Measurements from ENCODE around the gene GABARAPL2. TPM values are rescaled to one million over a fixed set of nuclear protein-coding genes. Genes with fewer than 3 reads are reported as not detected.

GABARAPL2 gene
- total and polyA plus RNA-seq, 2 experiments from 2014 or later: 47.8 to 130 TPM

DNA sequence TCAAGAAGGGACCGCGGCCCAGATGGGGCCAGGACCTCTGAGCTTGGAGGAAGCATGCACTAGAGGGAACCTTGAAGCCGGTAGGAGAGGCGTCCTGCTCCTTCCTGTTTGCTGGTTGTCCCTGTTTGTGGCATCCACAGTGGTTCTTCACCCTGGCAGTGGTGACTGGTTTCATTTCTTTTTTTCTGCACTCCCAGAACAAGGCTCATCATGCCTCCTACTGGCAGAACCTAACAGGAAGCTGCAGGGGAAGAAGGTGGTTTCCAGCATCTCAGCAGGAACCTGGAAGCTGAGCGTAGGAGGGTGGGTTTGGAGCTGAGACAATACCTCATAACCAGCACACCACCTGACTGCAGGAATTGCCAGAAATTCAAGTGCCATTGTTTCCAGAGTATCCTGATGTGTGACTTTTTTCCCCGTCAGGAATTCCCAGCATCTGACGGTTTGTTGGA lies 15.9 kb upstream of the GABARAPL2 start:
- peaks cover 5% of the 10 kb centered on the region for H3K27me3 Mint-ChIP-seq (ENCODE audit: insufficient read depth, low read depth, poor library complexity)
- H3K79me2 ChIP-seq (replicated peaks; ENCODE audit: insufficient read depth): no peaks in the 10 kb centered on the region; the same call in 1 of the 2 replicates
- ATAC-seq: peak; percentile 82

DNA sequence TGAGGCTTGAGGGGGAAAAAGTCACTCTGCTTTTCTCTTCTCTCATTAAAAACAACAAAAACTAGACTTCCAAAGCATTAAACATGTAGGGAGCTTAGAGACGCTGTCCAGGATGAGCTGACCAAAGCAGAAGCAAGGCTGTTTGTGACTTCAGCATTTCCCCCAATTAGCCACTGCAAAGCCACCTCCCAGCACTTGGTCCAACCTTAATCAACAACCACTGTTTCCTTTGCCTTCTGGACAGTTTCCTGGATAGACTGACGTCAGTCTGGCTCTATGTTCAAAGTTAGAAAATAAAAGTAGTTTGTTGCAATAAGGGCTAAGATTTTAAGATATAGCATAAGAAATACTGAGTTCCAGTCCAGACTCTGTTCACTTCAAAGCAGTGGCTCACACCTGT lies 13.2 kb upstream of the GABARAPL2 start:
- H3F3A ChIP-seq (replicated peaks; ENCODE audit: low read depth): no peaks in the 10 kb centered on the region
- DNase-seq (ENCODE audit: low spot score) (no peak), ATAC-seq (no peak)
- H3K9me2 ChIP-seq (ENCODE audit: insufficient read depth): no peaks in the 10 kb centered on the region
- H3K27me3 ChIP-seq (ENCODE audit: insufficient read depth): no peaks in the 10 kb centered on the region
- Mint-ChIP-seq H3K27ac (no peak overlapping the region), H3K4me3 (no peak overlapping the region), H3K27me3 (ENCODE audit: insufficient read depth, low read depth, poor library complexity) (peaks cover 9% of the 10 kb centered on the region), H3K4me1 (peaks cover 13% of the 10 kb centered on the region; the same call in 2 of the 3 replicates), H3K36me3 (ENCODE audit: low read depth) (no peaks in the 10 kb centered on the region), H3K9me3 (no peaks in the 10 kb centered on the region)
- peaks cover 8% of the 10 kb centered on the region for H3K4me1 ChIP-seq (ENCODE audit: insufficient read depth)
- H2AFZ ChIP-seq: no peak overlapping the region
- H3K27ac ChIP-seq (ENCODE audit: low read depth): no peak overlapping the region
- no peaks in the 10 kb centered on the region for H4K20me1 ChIP-seq (replicated peaks; ENCODE audit: insufficient read depth)
- H3K4me3 ChIP-seq: no peak overlapping the region
- no peaks in the 10 kb centered on the region; the same call in 1 of the 2 replicates for H3K79me2 ChIP-seq (replicated peaks; ENCODE audit: insufficient read depth)
- no peak overlapping the region for H3K4me2 ChIP-seq
- H3K36me3 ChIP-seq (ENCODE audit: insufficient read depth): no peaks in the 10 kb centered on the region
- TF ChIP-seq POLR2AphosphoS5 (IDR thresholded peaks at IDR 0.05; ENCODE audit: low read depth) (no peak), ZNF331 (CRISPR knock-in tag; IDR thresholded peaks at IDR 0.05; ENCODE audit: low read depth) (no peak)
- TF ChIP-seq, protein P1, sequence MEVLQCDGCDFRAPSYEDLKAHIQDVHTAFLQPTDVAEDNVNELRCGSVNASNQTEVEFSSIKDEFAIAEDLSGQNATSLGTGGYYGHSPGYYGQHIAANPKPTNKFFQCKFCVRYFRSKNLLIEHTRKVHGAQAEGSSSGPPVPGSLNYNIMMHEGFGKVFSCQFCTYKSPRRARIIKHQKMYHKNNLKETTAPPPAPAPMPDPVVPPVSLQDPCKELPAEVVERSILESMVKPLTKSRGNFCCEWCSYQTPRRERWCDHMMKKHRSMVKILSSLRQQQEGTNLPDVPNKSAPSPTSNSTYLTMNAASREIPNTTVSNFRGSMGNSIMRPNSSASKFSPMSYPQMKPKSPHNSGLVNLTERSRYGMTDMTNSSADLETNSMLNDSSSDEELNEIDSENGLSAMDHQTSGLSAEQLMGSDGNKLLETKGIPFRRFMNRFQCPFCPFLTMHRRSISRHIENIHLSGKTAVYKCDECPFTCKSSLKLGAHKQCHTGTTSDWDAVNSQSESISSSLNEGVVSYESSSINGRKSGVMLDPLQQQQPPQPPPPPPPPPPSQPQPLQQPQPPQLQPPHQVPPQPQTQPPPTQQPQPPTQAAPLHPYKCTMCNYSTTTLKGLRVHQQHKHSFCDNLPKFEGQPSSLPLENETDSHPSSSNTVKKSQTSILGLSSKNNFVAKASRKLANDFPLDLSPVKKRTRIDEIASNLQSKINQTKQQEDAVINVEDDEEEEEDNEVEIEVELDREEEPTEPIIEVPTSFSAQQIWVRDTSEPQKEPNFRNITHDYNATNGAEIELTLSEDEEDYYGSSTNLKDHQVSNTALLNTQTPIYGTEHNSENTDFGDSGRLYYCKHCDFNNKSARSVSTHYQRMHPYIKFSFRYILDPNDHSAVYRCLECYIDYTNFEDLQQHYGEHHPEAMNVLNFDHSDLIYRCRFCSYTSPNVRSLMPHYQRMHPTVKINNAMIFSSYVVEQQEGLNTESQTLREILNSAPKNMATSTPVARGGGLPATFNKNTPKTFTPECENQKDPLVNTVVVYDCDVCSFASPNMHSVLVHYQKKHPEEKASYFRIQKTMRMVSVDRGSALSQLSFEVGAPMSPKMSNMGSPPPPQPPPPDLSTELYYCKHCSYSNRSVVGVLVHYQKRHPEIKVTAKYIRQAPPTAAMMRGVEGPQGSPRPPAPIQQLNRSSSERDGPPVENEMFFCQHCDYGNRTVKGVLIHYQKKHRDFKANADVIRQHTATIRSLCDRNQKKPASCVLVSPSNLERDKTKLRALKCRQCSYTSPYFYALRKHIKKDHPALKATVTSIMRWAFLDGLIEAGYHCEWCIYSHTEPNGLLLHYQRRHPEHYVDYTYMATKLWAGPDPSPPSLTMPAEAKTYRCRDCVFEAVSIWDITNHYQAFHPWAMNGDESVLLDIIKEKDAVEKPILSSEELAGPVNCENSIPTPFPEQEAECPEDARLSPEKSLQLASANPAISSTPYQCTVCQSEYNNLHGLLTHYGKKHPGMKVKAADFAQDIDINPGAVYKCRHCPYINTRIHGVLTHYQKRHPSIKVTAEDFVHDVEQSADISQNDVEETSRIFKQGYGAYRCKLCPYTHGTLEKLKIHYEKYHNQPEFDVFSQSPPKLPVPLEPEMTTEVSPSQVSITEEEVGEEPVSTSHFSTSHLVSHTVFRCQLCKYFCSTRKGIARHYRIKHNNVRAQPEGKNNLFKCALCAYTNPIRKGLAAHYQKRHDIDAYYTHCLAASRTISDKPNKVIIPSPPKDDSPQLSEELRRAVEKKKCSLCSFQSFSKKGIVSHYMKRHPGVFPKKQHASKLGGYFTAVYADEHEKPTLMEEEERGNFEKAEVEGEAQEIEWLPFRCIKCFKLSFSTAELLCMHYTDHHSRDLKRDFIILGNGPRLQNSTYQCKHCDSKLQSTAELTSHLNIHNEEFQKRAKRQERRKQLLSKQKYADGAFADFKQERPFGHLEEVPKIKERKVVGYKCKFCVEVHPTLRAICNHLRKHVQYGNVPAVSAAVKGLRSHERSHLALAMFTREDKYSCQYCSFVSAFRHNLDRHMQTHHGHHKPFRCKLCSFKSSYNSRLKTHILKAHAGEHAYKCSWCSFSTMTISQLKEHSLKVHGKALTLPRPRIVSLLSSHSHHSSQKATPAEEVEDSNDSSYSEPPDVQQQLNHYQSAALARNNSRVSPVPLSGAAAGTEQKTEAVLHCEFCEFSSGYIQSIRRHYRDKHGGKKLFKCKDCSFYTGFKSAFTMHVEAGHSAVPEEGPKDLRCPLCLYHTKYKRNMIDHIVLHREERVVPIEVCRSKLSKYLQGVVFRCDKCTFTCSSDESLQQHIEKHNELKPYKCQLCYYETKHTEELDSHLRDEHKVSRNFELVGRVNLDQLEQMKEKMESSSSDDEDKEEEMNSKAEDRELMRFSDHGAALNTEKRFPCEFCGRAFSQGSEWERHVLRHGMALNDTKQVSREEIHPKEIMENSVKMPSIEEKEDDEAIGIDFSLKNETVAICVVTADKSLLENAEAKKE (CRISPR knock-in tag; IDR thresholded peaks at IDR 0.05): no peak
- TF ChIP-seq, protein P2, sequence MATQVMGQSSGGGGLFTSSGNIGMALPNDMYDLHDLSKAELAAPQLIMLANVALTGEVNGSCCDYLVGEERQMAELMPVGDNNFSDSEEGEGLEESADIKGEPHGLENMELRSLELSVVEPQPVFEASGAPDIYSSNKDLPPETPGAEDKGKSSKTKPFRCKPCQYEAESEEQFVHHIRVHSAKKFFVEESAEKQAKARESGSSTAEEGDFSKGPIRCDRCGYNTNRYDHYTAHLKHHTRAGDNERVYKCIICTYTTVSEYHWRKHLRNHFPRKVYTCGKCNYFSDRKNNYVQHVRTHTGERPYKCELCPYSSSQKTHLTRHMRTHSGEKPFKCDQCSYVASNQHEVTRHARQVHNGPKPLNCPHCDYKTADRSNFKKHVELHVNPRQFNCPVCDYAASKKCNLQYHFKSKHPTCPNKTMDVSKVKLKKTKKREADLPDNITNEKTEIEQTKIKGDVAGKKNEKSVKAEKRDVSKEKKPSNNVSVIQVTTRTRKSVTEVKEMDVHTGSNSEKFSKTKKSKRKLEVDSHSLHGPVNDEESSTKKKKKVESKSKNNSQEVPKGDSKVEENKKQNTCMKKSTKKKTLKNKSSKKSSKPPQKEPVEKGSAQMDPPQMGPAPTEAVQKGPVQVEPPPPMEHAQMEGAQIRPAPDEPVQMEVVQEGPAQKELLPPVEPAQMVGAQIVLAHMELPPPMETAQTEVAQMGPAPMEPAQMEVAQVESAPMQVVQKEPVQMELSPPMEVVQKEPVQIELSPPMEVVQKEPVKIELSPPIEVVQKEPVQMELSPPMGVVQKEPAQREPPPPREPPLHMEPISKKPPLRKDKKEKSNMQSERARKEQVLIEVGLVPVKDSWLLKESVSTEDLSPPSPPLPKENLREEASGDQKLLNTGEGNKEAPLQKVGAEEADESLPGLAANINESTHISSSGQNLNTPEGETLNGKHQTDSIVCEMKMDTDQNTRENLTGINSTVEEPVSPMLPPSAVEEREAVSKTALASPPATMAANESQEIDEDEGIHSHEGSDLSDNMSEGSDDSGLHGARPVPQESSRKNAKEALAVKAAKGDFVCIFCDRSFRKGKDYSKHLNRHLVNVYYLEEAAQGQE (IDR thresholded peaks at IDR 0.05; ENCODE audit: unreplicated experiment): no peak

More for the DNA sequence above, 15.9 kb upstream of the GABARAPL2 start:
- no peak overlapping the region for H3K4me2 ChIP-seq
- no peaks in the 10 kb centered on the region for H3K9me2 ChIP-seq (ENCODE audit: insufficient read depth)
- Mint-ChIP-seq H3K27ac (peak overlapping the region; percentile 56), H3K9me3 (no peaks in the 10 kb centered on the region), H3K4me3 (no peak overlapping the region), H3K4me1 (peaks cover 7% of the 10 kb centered on the region; the same call in 2 of the 3 replicates), H3K36me3 (ENCODE audit: low read depth) (no peaks in the 10 kb centered on the region)
- DNase-seq (ENCODE audit: low spot score): peak; percentile 89
- TF ChIP-seq, protein P3, sequence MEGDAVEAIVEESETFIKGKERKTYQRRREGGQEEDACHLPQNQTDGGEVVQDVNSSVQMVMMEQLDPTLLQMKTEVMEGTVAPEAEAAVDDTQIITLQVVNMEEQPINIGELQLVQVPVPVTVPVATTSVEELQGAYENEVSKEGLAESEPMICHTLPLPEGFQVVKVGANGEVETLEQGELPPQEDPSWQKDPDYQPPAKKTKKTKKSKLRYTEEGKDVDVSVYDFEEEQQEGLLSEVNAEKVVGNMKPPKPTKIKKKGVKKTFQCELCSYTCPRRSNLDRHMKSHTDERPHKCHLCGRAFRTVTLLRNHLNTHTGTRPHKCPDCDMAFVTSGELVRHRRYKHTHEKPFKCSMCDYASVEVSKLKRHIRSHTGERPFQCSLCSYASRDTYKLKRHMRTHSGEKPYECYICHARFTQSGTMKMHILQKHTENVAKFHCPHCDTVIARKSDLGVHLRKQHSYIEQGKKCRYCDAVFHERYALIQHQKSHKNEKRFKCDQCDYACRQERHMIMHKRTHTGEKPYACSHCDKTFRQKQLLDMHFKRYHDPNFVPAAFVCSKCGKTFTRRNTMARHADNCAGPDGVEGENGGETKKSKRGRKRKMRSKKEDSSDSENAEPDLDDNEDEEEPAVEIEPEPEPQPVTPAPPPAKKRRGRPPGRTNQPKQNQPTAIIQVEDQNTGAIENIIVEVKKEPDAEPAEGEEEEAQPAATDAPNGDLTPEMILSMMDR (conservative IDR thresholded peaks at IDR 0.05; ENCODE audit: low read depth in 2 of 2): peak; percentile 74 to 93
- TF ChIP-seq POLR2AphosphoS5 (IDR thresholded peaks at IDR 0.05; ENCODE audit: low read depth): no peak
- TF ChIP-seq, protein P4, sequence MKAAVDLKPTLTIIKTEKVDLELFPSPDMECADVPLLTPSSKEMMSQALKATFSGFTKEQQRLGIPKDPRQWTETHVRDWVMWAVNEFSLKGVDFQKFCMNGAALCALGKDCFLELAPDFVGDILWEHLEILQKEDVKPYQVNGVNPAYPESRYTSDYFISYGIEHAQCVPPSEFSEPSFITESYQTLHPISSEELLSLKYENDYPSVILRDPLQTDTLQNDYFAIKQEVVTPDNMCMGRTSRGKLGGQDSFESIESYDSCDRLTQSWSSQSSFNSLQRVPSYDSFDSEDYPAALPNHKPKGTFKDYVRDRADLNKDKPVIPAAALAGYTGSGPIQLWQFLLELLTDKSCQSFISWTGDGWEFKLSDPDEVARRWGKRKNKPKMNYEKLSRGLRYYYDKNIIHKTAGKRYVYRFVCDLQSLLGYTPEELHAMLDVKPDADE (IDR thresholded peaks at IDR 0.05): 0 out of 2 replicates have a peak, but pooled peaks have one; percentile 38
- H3K4me1 ChIP-seq (ENCODE audit: insufficient read depth): peaks cover 4% of the 10 kb centered on the region; the same call in 1 of the 2 replicates
- H3K27me3 ChIP-seq (ENCODE audit: insufficient read depth): no peaks in the 10 kb centered on the region
- H3F3A ChIP-seq (replicated peaks; ENCODE audit: low read depth): no peaks in the 10 kb centered on the region
- no peaks in the 10 kb centered on the region for H4K20me1 ChIP-seq (replicated peaks; ENCODE audit: insufficient read depth)
- no peak overlapping the region for H2AFZ ChIP-seq
- H3K36me3 ChIP-seq (ENCODE audit: insufficient read depth): no peaks in the 10 kb centered on the region
- H3K4me3 ChIP-seq: no peak overlapping the region
- H3K27ac ChIP-seq (ENCODE audit: low read depth): no peak overlapping the region; the same call in 1 of the 2 replicates
